Neural cell (in vitro differentiated cells): ENCODE data around the gene FOXD3.

Experiments
- CTCF ChIP-seq: fragments of 450-650 bp; IDR thresholded peaks from 2 replicates; pipeline ENCODE4 v1.5.1; 2014; ENCODE audit warnings: antibody characterized with exemption, mild to moderate bottlenecking, moderate library complexity; ENCODE audit not compliant: poor library complexity, severe bottlenecking
- EP300 ChIP-seq: fragments of 450-650 bp; conservative IDR thresholded peaks from 2 replicates; pipeline ENCODE4 v1.6.1; 2014; ENCODE audit warnings: antibody characterized with exemption, mild to moderate bottlenecking, moderate library complexity; ENCODE audit not compliant: poor library complexity, severe bottlenecking
- EZH2 ChIP-seq: fragments of 200-600, 300-800 bp; shearing (Covaris generic), sonication (generic); IDR thresholded peaks from 2 replicates; pipeline ENCODE4 v1.6.1; 2014; ENCODE audit warnings: antibody characterized with exemption, low read length, borderline replicate concordance, mild to moderate bottlenecking; ENCODE audit not compliant: insufficient read depth, poor library complexity, severe bottlenecking
- MXI1 ChIP-seq: fragments of 450-650 bp; conservative IDR thresholded peaks from 2 replicates; pipeline ENCODE4 v1.6.1; 2014; ENCODE audit warnings: antibody characterized with exemption, mild to moderate bottlenecking; ENCODE audit not compliant: poor library complexity, severe bottlenecking
- POLR2AphosphoS5 ChIP-seq: IDR thresholded peaks from 2 replicates; pipeline ENCODE4 v1.6.1; 2012
- RAD21 ChIP-seq: fragments of 450-650 bp; conservative IDR thresholded peaks from 2 replicates; pipeline ENCODE4 v1.6.1; 2014; ENCODE audit warnings: antibody characterized with exemption, mild to moderate bottlenecking, moderate library complexity
- REST ChIP-seq: IDR thresholded peaks from 2 replicates; pipeline ENCODE4 v1.6.1; 2012; ENCODE audit warnings: borderline replicate concordance
- SMC3 ChIP-seq: fragments of 450-650 bp; conservative IDR thresholded peaks from 2 replicates; pipeline ENCODE4 v1.6.1; 2014; ENCODE audit warnings: antibody characterized with exemption, mild to moderate bottlenecking, moderate library complexity; ENCODE audit not compliant: poor library complexity
- TAF1 ChIP-seq: IDR thresholded peaks from 2 replicates; pipeline ENCODE4 v1.6.1; 2012; ENCODE audit warnings: low read depth

GRCh38 chr1:63328122-63328521 is 5.8 kb downstream of the FOXD3 start:
- TF ChIP-seq POLR2AphosphoS5 (no peak), CTCF (no peak), RAD21 (no peak), EZH2 (no peak), SMC3 (no peak), EP300 (no peak), REST (no peak), TAF1 (no peak), MXI1 (no peak)
